Neural cell (in vitro differentiated cells): ENCODE data around the gene KLHL14. TPM values are rescaled to one million over a fixed set of nuclear protein-coding genes. Genes with fewer than 3 reads are reported as not detected.

Experiments
- H2AFZ ChIP-seq: fragments of 200-600, 300-800 bp; sonication (generic), shearing (Covaris generic); 2 replicates; pipeline ENCODE4 v1.6.0; 2014; ENCODE audit warnings: low read depth, mild to moderate bottlenecking, antibody characterized with exemption, low read length, moderate library complexity
- H3F3A ChIP-seq: fragments of 200-600 bp; shearing (Covaris generic); 2 replicates; pipeline ENCODE4 v1.6.1; 2016; ENCODE audit warnings: mild to moderate bottlenecking, moderate library complexity, mixed read lengths, antibody characterized with exemption, low read length; ENCODE audit not compliant: insufficient read depth, poor library complexity, severe bottlenecking
- H3K27ac ChIP-seq: fragments of 200-600, 300-800 bp; sonication (generic), shearing (Covaris generic); 2 replicates; pipeline ENCODE4 v1.5.1; 2014; ENCODE audit warnings: mild to moderate bottlenecking, low read length, moderate library complexity
- H3K27me3 ChIP-seq: fragments of 300-800, 200-600 bp; sonication (generic), shearing (Covaris generic); 2 replicates; pipeline ENCODE4 v1.6.0; 2014; ENCODE audit warnings: mild to moderate bottlenecking, low read depth, low read length, moderate library complexity; ENCODE audit not compliant: insufficient read depth
- H3K36me3 ChIP-seq: fragments of 300-800, 200-600 bp; sonication (generic), shearing (Covaris generic); 2 replicates; pipeline ENCODE4 v1.5.1; 2014; ENCODE audit warnings: mild to moderate bottlenecking, antibody characterized with exemption, low read length, moderate library complexity; ENCODE audit not compliant: insufficient read depth
- H3K4me2 ChIP-seq: fragments of 300-800, 200-600 bp; sonication (generic), shearing (Covaris generic); 2 replicates; pipeline ENCODE4 v1.6.0; 2014; ENCODE audit warnings: mild to moderate bottlenecking, low read length
- H3K4me3 ChIP-seq: fragments of 300-800, 200-600 bp; sonication (generic), shearing (Covaris generic); 2 replicates; pipeline ENCODE4 v1.5.1; 2014; ENCODE audit warnings: mild to moderate bottlenecking, low read length, moderate library complexity
- H3K79me2 ChIP-seq: fragments of 200-600 bp; shearing (Covaris generic); replicated peaks from 2 replicates; pipeline ENCODE4 v1.6.0; 2014; ENCODE audit warnings: mild to moderate bottlenecking, low read length, moderate library complexity; ENCODE audit not compliant: insufficient read depth
- H3K9ac ChIP-seq: fragments of 300-800, 200-600 bp; sonication (generic), shearing (Covaris generic); 2 replicates; pipeline ENCODE4 v1.6.1; 2016; ENCODE audit warnings: mild to moderate bottlenecking, low read length, mixed read lengths
- H3K9me2 ChIP-seq: fragments of 200-600 bp; shearing (Covaris generic); 2 replicates; pipeline ENCODE4 v1.6.1; 2016; ENCODE audit warnings: mild to moderate bottlenecking, low read length, mixed read lengths; ENCODE audit not compliant: insufficient read depth
- H3K9me3 ChIP-seq: fragments of 200-600, 300-800 bp; sonication (generic), shearing (Covaris generic); 2 replicates; pipeline ENCODE4 v1.6.1; 2016; ENCODE audit warnings: mild to moderate bottlenecking, mixed run types, low read length, moderate library complexity, mixed read lengths
- H4K20me1 ChIP-seq: fragments of 200-600 bp; shearing (Covaris generic); 2 replicates; pipeline ENCODE4 v1.6.1; 2016; ENCODE audit warnings: mild to moderate bottlenecking, mixed run types; ENCODE audit not compliant: insufficient read depth
- EP300 ChIP-seq: fragments of 450-650 bp; conservative IDR thresholded peaks from 2 replicates; pipeline ENCODE4 v1.6.1; 2014; ENCODE audit warnings: antibody characterized with exemption, mild to moderate bottlenecking, moderate library complexity; ENCODE audit not compliant: poor library complexity, severe bottlenecking
- EZH2 ChIP-seq: fragments of 200-600, 300-800 bp; shearing (Covaris generic), sonication (generic); IDR thresholded peaks from 2 replicates; pipeline ENCODE4 v1.6.1; 2014; ENCODE audit warnings: antibody characterized with exemption, low read length, borderline replicate concordance, mild to moderate bottlenecking; ENCODE audit not compliant: insufficient read depth, poor library complexity, severe bottlenecking
- MXI1 ChIP-seq: fragments of 450-650 bp; conservative IDR thresholded peaks from 2 replicates; pipeline ENCODE4 v1.6.1; 2014; ENCODE audit warnings: antibody characterized with exemption, mild to moderate bottlenecking; ENCODE audit not compliant: poor library complexity, severe bottlenecking
- POLR2AphosphoS5 ChIP-seq: IDR thresholded peaks from 2 replicates; pipeline ENCODE4 v1.6.1; 2012
- RAD21 ChIP-seq: fragments of 450-650 bp; conservative IDR thresholded peaks from 2 replicates; pipeline ENCODE4 v1.6.1; 2014; ENCODE audit warnings: antibody characterized with exemption, mild to moderate bottlenecking, moderate library complexity
- SMC3 ChIP-seq: fragments of 450-650 bp; conservative IDR thresholded peaks from 2 replicates; pipeline ENCODE4 v1.6.1; 2014; ENCODE audit warnings: antibody characterized with exemption, mild to moderate bottlenecking, moderate library complexity; ENCODE audit not compliant: poor library complexity
- TAF1 ChIP-seq: IDR thresholded peaks from 2 replicates; pipeline ENCODE4 v1.6.1; 2012; ENCODE audit warnings: low read depth
- polyA plus RNA-seq: library from polyadenylated mRNA; depleted of rRNA; stranded (reverse); fragments of >200 nt; gene quantifications from 2 replicates; pipeline ENCODE4 v1.2.3, GENCODE V29; 2014
- TF ChIP-seq, protein P1 (sequence below): fragments of 450-650 bp; IDR thresholded peaks from 2 replicates; pipeline ENCODE4 v1.5.1; 2014; ENCODE audit warnings: antibody characterized with exemption, mild to moderate bottlenecking, moderate library complexity; ENCODE audit not compliant: poor library complexity, severe bottlenecking
- TF ChIP-seq, protein P2 (sequence below): IDR thresholded peaks from 2 replicates; pipeline ENCODE4 v1.6.1; 2012; ENCODE audit warnings: borderline replicate concordance

The KLHL14 gene
- polyA plus RNA-seq, 1 donor from 2014 or later = 0.33 TPM

DNA sequence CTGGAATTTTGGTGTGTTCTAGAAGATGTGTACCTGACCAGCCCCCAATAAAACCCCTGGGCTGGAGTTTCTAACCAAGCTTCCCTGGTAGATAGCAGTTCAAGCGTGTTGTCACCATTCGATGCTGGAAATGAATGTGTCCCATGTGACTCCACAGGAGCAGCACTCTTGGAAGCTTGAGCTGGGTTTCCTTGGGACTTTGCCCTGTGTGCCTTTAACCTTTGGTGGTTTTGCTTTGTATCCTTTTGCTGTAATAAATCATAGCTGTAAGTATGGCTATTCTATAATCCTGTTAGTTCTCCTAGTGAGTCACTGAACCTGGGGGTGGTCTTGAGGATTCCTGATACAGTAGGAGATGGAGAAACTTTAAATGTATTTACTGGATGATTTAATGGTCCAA lies 65.2 kb downstream of the KLHL14 start:
- Histone ChIP-seq H3K4me2 (no peak overlapping the region), H3K4me3 (no peak overlapping the region), H4K20me1 (no peaks in the 10 kb centered on the region), H3K9me3 (no peaks in the 10 kb centered on the region), H3K79me2 (no peaks in the 10 kb centered on the region), H3K27me3 (no peaks in the 10 kb centered on the region), H3K9ac (no peak overlapping the region), H3K27ac (no peak overlapping the region), H3F3A (no peaks in the 10 kb centered on the region), H3K36me3 (no peaks in the 10 kb centered on the region), H2AFZ (no peak overlapping the region), H3K9me2 (no peaks in the 10 kb centered on the region)
- TF ChIP-seq POLR2AphosphoS5 (no peak), SMC3 (no peak), RAD21 (no peak), EZH2 (no peak), MXI1 (no peak), EP300 (no peak), TAF1 (no peak)
- TF ChIP-seq, protein P1, sequence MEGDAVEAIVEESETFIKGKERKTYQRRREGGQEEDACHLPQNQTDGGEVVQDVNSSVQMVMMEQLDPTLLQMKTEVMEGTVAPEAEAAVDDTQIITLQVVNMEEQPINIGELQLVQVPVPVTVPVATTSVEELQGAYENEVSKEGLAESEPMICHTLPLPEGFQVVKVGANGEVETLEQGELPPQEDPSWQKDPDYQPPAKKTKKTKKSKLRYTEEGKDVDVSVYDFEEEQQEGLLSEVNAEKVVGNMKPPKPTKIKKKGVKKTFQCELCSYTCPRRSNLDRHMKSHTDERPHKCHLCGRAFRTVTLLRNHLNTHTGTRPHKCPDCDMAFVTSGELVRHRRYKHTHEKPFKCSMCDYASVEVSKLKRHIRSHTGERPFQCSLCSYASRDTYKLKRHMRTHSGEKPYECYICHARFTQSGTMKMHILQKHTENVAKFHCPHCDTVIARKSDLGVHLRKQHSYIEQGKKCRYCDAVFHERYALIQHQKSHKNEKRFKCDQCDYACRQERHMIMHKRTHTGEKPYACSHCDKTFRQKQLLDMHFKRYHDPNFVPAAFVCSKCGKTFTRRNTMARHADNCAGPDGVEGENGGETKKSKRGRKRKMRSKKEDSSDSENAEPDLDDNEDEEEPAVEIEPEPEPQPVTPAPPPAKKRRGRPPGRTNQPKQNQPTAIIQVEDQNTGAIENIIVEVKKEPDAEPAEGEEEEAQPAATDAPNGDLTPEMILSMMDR = no peak
- TF ChIP-seq, protein P2, sequence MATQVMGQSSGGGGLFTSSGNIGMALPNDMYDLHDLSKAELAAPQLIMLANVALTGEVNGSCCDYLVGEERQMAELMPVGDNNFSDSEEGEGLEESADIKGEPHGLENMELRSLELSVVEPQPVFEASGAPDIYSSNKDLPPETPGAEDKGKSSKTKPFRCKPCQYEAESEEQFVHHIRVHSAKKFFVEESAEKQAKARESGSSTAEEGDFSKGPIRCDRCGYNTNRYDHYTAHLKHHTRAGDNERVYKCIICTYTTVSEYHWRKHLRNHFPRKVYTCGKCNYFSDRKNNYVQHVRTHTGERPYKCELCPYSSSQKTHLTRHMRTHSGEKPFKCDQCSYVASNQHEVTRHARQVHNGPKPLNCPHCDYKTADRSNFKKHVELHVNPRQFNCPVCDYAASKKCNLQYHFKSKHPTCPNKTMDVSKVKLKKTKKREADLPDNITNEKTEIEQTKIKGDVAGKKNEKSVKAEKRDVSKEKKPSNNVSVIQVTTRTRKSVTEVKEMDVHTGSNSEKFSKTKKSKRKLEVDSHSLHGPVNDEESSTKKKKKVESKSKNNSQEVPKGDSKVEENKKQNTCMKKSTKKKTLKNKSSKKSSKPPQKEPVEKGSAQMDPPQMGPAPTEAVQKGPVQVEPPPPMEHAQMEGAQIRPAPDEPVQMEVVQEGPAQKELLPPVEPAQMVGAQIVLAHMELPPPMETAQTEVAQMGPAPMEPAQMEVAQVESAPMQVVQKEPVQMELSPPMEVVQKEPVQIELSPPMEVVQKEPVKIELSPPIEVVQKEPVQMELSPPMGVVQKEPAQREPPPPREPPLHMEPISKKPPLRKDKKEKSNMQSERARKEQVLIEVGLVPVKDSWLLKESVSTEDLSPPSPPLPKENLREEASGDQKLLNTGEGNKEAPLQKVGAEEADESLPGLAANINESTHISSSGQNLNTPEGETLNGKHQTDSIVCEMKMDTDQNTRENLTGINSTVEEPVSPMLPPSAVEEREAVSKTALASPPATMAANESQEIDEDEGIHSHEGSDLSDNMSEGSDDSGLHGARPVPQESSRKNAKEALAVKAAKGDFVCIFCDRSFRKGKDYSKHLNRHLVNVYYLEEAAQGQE = no peak

DNA sequence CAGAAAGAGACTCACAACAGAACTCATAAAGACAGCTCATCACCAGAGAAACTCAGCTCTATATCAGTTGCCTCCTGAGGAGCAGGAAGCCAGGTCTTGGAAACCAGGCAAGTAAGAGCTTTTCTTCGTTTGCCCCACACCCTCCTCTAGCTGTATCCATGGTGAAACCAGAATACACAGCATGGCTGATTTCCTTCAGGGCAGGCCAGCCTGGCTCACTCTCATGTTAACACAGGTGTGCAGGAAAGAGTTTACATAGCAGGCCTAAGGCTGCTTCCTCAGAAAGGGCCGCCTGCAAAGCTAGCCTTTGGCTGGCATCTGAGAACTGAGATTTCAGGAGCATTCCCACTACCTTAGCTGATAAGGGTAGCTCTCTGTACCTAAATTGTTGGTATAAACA lies 65.7 kb downstream of the KLHL14 start:
- Histone ChIP-seq H3K79me2 (no peaks in the 10 kb centered on the region), H3K4me3 (no peak overlapping the region), H3K9ac (no peak overlapping the region), H3K27ac (no peak overlapping the region), H3K9me3 (no peaks in the 10 kb centered on the region), H3K27me3 (no peaks in the 10 kb centered on the region), H3K36me3 (no peaks in the 10 kb centered on the region), H3K9me2 (no peaks in the 10 kb centered on the region), H3K4me2 (no peak overlapping the region), H2AFZ (no peak overlapping the region), H3F3A (no peaks in the 10 kb centered on the region), H4K20me1 (no peaks in the 10 kb centered on the region)
- TF ChIP-seq EZH2 (no peak), MXI1 (no peak), EP300 (no peak), RAD21 (no peak), POLR2AphosphoS5 (no peak), SMC3 (no peak)
- TF ChIP-seq, protein P2 = no peak
